T-cell (primary cell): ENCODE data around the gene ABCC1. TPM values are rescaled to one million over a fixed set of nuclear protein-coding genes. Genes with fewer than 3 reads are reported as not detected.
A peak's percentile ranks its signal among the peaks of the same experiment; 100 is the strongest.

Source experiments
- ATAC-seq, 4 experiments: fragments of 200-7000 bp in 3 of 4; fragments of 150-1000 bp in 1 of 4; cut with Tn5 transposase; replicated peaks in 1 of 4; 1 replicate in 3 of 4; 2 replicates in 1 of 4; pipeline ENCODE4 v1.10.0; 2021; ENCODE audit warnings: moderate library complexity in 3 of 4, mild to moderate bottlenecking in 2 of 4, moderate number of reproducible peaks in 1 of 4
- CTCF ChIA-PET, 2 donors: fragments of 300-600 bp; sonication (Branson Sonifier 250); formaldehyde crosslinking; loops; one replicate each; lab custom pipeline; 2022; ENCODE audit warnings: antibody characterized with exemption in 2 of 2; lab: Charles Lee
- POLR2A ChIA-PET, 2 donors: fragments of 300-600 bp; sonication (Branson Sonifier 250); formaldehyde crosslinking; loops; one replicate each; lab custom pipeline; 2022; ENCODE audit warnings: antibody characterized with exemption in 2 of 2; lab: Charles Lee
- DNase-seq, 35 experiments: peaks; one replicate each; pipeline versions ENCODE4 v3.0.0 to v3.0.0-alpha.2; 2013 to 2023
- H3K27ac ChIP-seq: one replicate; pipeline ENCODE4 v1.5.1; 2013; ENCODE audit warnings: low read length
- H3K27me3 ChIP-seq, 2 experiments: replicated peaks in 1 of 2; 1 replicate in 1 of 2; 2 replicates in 1 of 2; pipeline versions ENCODE4 v1.6.1 to v1.7.0; 2013; ENCODE audit warnings: low read length in 1 of 2, mixed read lengths in 1 of 2; ENCODE audit not compliant: control insufficient read depth in 2 of 2, insufficient read depth in 2 of 2; ENCODE audit errors: extremely low read depth in 1 of 2
- H3K36me3 ChIP-seq, 2 donors: 1 replicate in 1 of 2; 2 replicates in 1 of 2; pipeline versions ENCODE4 v1.6.1 to v1.7.0; 2013; ENCODE audit warnings: low read length in 1 of 2; ENCODE audit not compliant: control insufficient read depth in 2 of 2, insufficient read depth in 1 of 2; ENCODE audit errors: extremely low read depth in 1 of 2
- H3K4me1 ChIP-seq, 2 experiments: 1 replicate in 1 of 2; 2 replicates in 1 of 2; pipeline versions ENCODE4 v1.6.1 to v1.7.0; 2013; ENCODE audit warnings: low read length in 2 of 2, mixed read lengths in 1 of 2; ENCODE audit not compliant: insufficient read depth in 2 of 2, control insufficient read depth in 1 of 2; ENCODE audit errors: extremely low read depth in 1 of 2
- H3K4me3 ChIP-seq, 2 donors: 1 replicate in 1 of 2; 2 replicates in 1 of 2; pipeline versions ENCODE4 v1.5.1 to v1.7.0; 2013; ENCODE audit warnings: mild to moderate bottlenecking in 2 of 2, low read length in 1 of 2, moderate library complexity in 1 of 2; ENCODE audit not compliant: control insufficient read depth in 1 of 2; ENCODE audit errors: extremely low read depth in 1 of 2
- H3K9me3 ChIP-seq: 2 replicates; pipeline ENCODE4 v1.7.0; 2013
- H3K27ac Mint-ChIP-seq, 2 donors: one replicate each; pipeline ENCODE4 v1.8.0; 2020 to 2021; ENCODE audit warnings: mild to moderate bottlenecking in 2 of 2, mixed read lengths in 2 of 2
- H3K27me3 Mint-ChIP-seq, 2 donors: one replicate each; pipeline ENCODE4 v1.8.0; 2021 to 2022; ENCODE audit warnings: mixed read lengths in 2 of 2
- H3K36me3 Mint-ChIP-seq: one replicate; pipeline ENCODE4 v1.8.0; 2021; ENCODE audit warnings: mixed read lengths
- H3K4me1 Mint-ChIP-seq, 3 donors: one replicate each; pipeline ENCODE4 v1.8.0; 2020 to 2022; ENCODE audit warnings: mixed read lengths in 3 of 3, mild to moderate bottlenecking in 1 of 3
- H3K4me3 Mint-ChIP-seq, 3 donors: one replicate each; pipeline ENCODE4 v1.8.0; 2020 to 2022; ENCODE audit warnings: mild to moderate bottlenecking in 3 of 3, mixed read lengths in 3 of 3, moderate library complexity in 3 of 3
- H3K9me3 Mint-ChIP-seq, 3 donors: one replicate each; pipeline ENCODE4 v1.8.0; 2020 to 2022; ENCODE audit warnings: mixed read lengths in 3 of 3
- WGBS: methylation state at CpG from one replicate; pipeline ENCODE4 v1.1.5; 2013; ENCODE audit warnings: missing lambda C conversion rate; ENCODE audit not compliant: insufficient coverage; 5-methylcytosine and 5-hydroxymethylcytosine counted together
- total RNA-seq, 35 experiments: library from RNA in 6 of 35; stranded (reverse) in 6 of 35; fragments of 120-200 nt in 1 of 35; gene quantifications; one replicate each; pipeline versions ENCODE4 v1.2.1 to v1.2.4 and lab custom pipeline; 2013 to 2026

Gene ABCC1
- total RNA-seq, 5 donors from 2014 or later (not counting 1 experiment from before 2014, with no cell fraction given), result 59.4 to 68.1 (median 63.0) TPM

DNA sequence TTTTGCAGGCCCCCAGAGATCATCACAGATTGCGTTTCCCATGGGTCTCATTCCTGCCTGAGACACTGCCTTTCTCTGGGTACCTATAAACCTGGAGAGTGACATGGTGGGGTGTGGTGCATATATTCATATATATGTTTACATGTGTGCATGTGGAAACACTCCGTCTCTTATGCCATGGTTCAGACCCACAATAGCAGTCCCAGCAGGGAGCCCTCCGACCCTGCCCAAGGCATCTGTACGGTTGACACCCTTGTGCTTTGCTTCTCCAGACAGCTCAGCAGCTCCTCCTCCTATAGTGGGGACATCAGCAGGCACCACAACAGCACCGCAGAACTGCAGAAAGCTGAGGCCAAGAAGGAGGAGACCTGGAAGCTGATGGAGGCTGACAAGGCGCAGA is 157.1 kb downstream of the ABCC1 start:
- Mint-ChIP-seq H3K9me3 (no peaks in the 10 kb centered on the region), H3K27ac (no peak overlapping the region), H3K27me3 (no peaks in the 10 kb centered on the region), H3K4me1 (no peaks in the 10 kb centered on the region), H3K36me3 (peaks cover 66% of the 10 kb centered on the region), H3K4me3 (no peak overlapping the region)
- WGBS, result 94% methylated on average over 3 of the region's 6 CpGs
- POLR2A ChIA-PET, result no interaction called here
- Histone ChIP-seq H3K4me3 (no peak overlapping the region), H3K27me3 (no peaks in the 10 kb centered on the region), H3K4me1 (no peaks in the 10 kb centered on the region), H3K9me3 (no peaks in the 10 kb centered on the region), H3K27ac (no peak overlapping the region), H3K36me3 (peaks cover 15 to 55% of the 10 kb centered on the region in 2 donors)
- DNase-seq, result no peak
- CTCF ChIA-PET, result no interaction called here
- ATAC-seq, result no peak

DNA sequence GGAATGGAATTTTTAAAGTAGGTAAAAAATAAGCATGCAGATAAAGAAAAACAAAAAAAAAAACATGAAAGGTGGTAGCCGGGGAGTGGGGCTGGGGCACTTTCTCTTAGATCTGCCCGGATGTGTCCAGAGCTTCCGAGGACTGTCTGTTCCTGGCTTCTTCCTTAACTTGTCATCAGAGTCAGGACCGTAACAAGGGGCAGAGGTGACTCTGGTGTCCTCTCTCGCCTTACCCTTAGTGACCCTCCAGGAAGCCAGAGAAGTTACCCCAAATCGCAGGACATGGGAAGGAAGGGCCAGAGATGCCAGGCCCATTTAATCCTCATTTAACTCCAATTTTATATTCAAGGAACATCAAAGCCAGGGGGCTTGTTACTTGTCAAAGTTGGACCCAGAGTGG is 158.4 kb downstream of the ABCC1 start:
- Histone ChIP-seq H3K4me1 (no peaks in the 10 kb centered on the region), H3K27ac (no peak overlapping the region), H3K4me3 (no peak overlapping the region), H3K27me3 (no peaks in the 10 kb centered on the region), H3K36me3 (peaks cover 15 to 56% of the 10 kb centered on the region in 2 donors), H3K9me3 (no peaks in the 10 kb centered on the region)
- no peak overlapping the region for H3K27ac Mint-ChIP-seq
- ChIA-PET CTCF (interaction anchor here in 1 of 2 donors (0.8 kb wide), 1 partner anchor 22 kb away, joined by 4 read pairs; no protein-coding TSS in a partner anchor), POLR2A (no interaction called here)
- H3K27me3 Mint-ChIP-seq, result no peaks in the 10 kb centered on the region
- H3K4me1 Mint-ChIP-seq, result no peaks in the 10 kb centered on the region
- ATAC-seq, result no peak
- H3K9me3 Mint-ChIP-seq, result no peaks in the 10 kb centered on the region
- no peak overlapping the region for H3K4me3 Mint-ChIP-seq
- DNase-seq, result no peak
- 94% methylated on average over 4 of the region's 6 CpGs for WGBS
- H3K36me3 Mint-ChIP-seq, result peaks cover 67% of the 10 kb centered on the region

DNA sequence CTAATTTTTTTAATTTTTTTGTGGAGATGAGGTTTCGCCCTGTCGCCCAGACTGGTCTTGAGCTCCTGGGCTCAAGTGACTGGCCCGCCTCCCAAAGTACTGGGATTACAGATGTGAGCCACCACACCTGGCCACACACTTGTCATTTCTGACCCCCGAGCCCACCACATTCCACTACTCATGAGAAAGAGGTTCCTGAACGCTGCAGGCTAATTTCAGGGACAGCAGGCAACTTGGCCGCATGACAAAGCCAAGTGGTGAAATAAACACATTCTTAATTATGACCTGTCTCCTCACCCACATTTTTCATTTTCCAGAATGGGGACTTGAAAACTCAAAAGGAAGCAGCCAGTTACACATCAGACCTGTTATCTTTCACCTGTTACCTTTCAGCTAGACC is 159.3 kb downstream of the ABCC1 start:
- no peak for ATAC-seq
- H3K4me3 Mint-ChIP-seq, result no peak overlapping the region
- no peak overlapping the region for H3K4me3 ChIP-seq
- no peaks in the 10 kb centered on the region for H3K27me3 Mint-ChIP-seq
- POLR2A ChIA-PET, result no interaction called here
- CTCF ChIA-PET, result no interaction called here
- DNase-seq, result no peak
- WGBS, result 88% methylated on average over 4 of the region's 6 CpGs
- peaks cover 18 to 58% of the 10 kb centered on the region in 2 donors for H3K36me3 ChIP-seq
- H3K36me3 Mint-ChIP-seq, result peaks cover 67% of the 10 kb centered on the region
- H3K4me1 ChIP-seq, result no peaks in the 10 kb centered on the region
- H3K27ac Mint-ChIP-seq, result no peak overlapping the region
- no peaks in the 10 kb centered on the region for H3K9me3 ChIP-seq
- H3K4me1 Mint-ChIP-seq, result no peaks in the 10 kb centered on the region
- H3K27me3 ChIP-seq, result no peaks in the 10 kb centered on the region
- H3K9me3 Mint-ChIP-seq, result no peaks in the 10 kb centered on the region
- no peak overlapping the region for H3K27ac ChIP-seq

DNA sequence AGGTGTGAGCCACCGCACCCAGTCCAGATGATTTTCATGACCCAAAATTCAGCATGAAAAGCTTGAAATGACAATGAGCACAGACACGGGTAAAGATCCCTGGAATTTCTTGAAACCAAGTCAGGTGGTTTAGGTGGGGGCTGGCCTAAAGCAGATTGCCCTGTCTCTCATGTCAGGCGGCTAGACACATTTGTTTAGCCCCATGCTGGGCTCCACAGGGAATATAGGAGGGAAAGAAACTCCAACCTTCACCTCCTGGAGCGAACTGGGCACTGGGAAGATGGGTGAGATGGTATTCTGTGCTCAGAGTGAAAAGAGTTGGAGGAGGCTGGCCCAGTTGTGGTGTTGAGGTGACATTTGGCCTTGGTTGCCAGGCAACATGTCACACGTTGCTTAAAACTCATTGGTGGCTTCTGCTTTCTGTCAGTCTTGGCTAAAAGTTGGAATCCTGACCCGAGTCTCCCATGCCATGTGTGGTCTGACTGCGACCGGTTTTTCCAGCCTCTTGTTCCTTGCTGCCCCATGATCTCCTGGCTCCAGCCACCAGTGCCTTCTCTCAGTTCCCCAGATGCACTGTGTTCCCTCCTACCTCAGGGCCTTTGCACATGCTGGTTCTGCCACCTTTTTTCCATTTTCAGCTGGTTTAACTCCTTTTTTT is 160.2 kb downstream of the ABCC1 start:
- Mint-ChIP-seq H3K4me1 (no peaks in the 10 kb centered on the region), H3K36me3 (peaks cover 68% of the 10 kb centered on the region), H3K27ac (peak overlapping the region in 1 of 2 donors; percentile 22), H3K4me3 (no peak overlapping the region), H3K27me3 (no peaks in the 10 kb centered on the region), H3K9me3 (no peaks in the 10 kb centered on the region)
- 86% methylated on average over 5 of the region's 8 CpGs for WGBS
- ChIA-PET POLR2A (no interaction called here), CTCF (no interaction called here)
- Histone ChIP-seq H3K4me1 (no peaks in the 10 kb centered on the region), H3K36me3 (peaks cover 18 to 59% of the 10 kb centered on the region in 2 donors), H3K27ac (no peak overlapping the region), H3K9me3 (no peaks in the 10 kb centered on the region), H3K27me3 (no peaks in the 10 kb centered on the region), H3K4me3 (no peak overlapping the region)
- DNase-seq, result no peak
- no peak for ATAC-seq

DNA sequence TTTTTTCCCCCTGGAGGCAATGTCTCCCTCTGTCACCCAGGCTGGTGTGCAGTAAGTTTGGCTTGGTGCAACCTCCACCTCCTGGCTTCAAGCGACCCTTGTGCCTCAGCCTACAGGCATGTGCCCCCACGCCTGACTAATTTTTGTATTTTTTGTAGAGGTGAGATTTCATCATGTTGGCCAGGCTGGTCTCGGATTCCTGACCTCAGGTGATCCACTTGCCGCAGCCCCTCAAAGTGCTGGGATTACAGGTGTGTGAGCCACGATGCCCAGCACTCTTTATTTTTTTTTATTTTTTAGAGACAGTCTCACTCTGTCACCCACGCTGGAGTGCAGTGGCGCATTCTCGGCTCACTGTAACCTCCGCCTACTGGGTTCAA is 160.7 kb downstream of the ABCC1 start:
- Histone ChIP-seq H3K4me3 (no peak overlapping the region), H3K36me3 (peaks cover 18 to 64% of the 10 kb centered on the region in 2 donors), H3K27ac (no peak overlapping the region), H3K27me3 (no peaks in the 10 kb centered on the region), H3K4me1 (no peaks in the 10 kb centered on the region), H3K9me3 (no peaks in the 10 kb centered on the region)
- ChIA-PET POLR2A (no interaction called here), CTCF (interaction anchor here in 1 of 2 donors (0.5 kb wide), 1 partner anchor 42 kb away, joined by 4 read pairs; no protein-coding TSS in a partner anchor)
- Mint-ChIP-seq H3K9me3 (no peaks in the 10 kb centered on the region), H3K27me3 (no peaks in the 10 kb centered on the region), H3K4me1 (no peaks in the 10 kb centered on the region), H3K4me3 (no peak overlapping the region), H3K27ac (no peak overlapping the region), H3K36me3 (peaks cover 73% of the 10 kb centered on the region)
- WGBS, result 100% methylated on average over 3 of the region's 9 CpGs
- no peak for DNase-seq
- ATAC-seq, result no peak

DNA sequence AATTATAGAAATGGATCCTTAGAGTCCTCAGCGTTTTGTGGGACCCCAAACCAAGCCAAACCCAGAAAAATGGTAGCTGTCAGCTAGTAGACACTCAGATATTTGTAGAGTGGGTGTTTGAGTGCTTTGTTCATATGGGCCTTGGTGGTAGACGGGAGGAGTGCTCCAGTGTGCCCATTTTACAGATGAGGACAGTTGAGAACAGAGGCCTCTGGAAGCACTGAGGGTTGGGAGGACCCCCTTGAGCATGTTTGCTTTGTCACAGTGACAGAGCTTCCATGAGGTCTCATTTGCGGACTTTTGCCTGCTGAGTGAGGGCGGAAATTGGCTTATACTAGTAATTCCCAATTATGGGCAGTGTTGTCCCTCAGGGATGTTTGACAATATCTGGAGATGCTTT is 162.2 kb downstream of the ABCC1 start:
- Mint-ChIP-seq H3K4me1 (no peaks in the 10 kb centered on the region), H3K4me3 (no peak overlapping the region), H3K36me3 (peaks cover 76% of the 10 kb centered on the region), H3K27me3 (no peaks in the 10 kb centered on the region), H3K9me3 (no peaks in the 10 kb centered on the region), H3K27ac (no peak overlapping the region)
- H3K9me3 ChIP-seq, result no peaks in the 10 kb centered on the region
- 100% methylated on average over 2 of the region's 4 CpGs for WGBS
- DNase-seq, result no peak
- ChIA-PET POLR2A (no interaction called here), CTCF (no interaction called here)
- H3K27me3 ChIP-seq, result no peaks in the 10 kb centered on the region
- H3K4me1 ChIP-seq, result no peaks in the 10 kb centered on the region
- peaks cover 18 to 73% of the 10 kb centered on the region in 2 donors for H3K36me3 ChIP-seq
- H3K4me3 ChIP-seq, result no peak overlapping the region
- H3K27ac ChIP-seq, result no peak overlapping the region
- no peak for ATAC-seq
